HG02884 (cell line): ENCODE data around the gene KLHL2.
A peak's percentile ranks its signal among the peaks of the same experiment; 100 is the strongest.
"Not testable (repeated sequence)": the region's sequence is repeated elsewhere in the genome, so short reads cannot be mapped to it uniquely, and the experiment has no call there.

Source experiments
- ATAC-seq: cut with Tn5 transposase; IDR thresholded peaks from one replicate; pipeline ENCODE4 v1.9.1; 2021; ENCODE audit warnings: mild to moderate bottlenecking, moderate library complexity; ENCODE audit not compliant: unreplicated experiment

Gene KLHL2

GRCh38 chr4:165207431-165208220, at the start of gene KLHL2:
KLHL2 (plus strand) TSS chr4:165207561; CDS start chr4:165207877, 316 bp downstream.
- ATAC-seq, result peak; percentile 84

GRCh38 chr4:165158762-165159161, 48.6 kb upstream of the KLHL2 start:
- no peak for ATAC-seq

GRCh38 chr4:165164257-165164656, 43.1 kb upstream of the KLHL2 start:
- no peak for ATAC-seq

- ATAC-seq, result not testable (repeated sequence)
Observed at GRCh38 chr4:165166872-165167271, 40.5 kb upstream of the KLHL2 start.

GRCh38 chr4:165167650-165168049, 39.7 kb upstream of the KLHL2 start:
- ATAC-seq, result no peak

- no peak for ATAC-seq
Observed at GRCh38 chr4:165170819-165171218, 36.5 kb upstream of the KLHL2 start.

GRCh38 chr4:165175470-165175869, 31.9 kb upstream of the KLHL2 start:
- not testable (repeated sequence) for ATAC-seq

GRCh38 chr4:165175879-165176278, 31.5 kb upstream of the KLHL2 start:
- no peak for ATAC-seq

- ATAC-seq, result peak; percentile 70
Observed at GRCh38 chr4:165177725-165178666, 29.4 kb upstream of the KLHL2 start.

GRCh38 chr4:165184220-165184619, 23.1 kb upstream of the KLHL2 start:
- ATAC-seq, result no peak

GRCh38 chr4:165184998-165185397, 22.4 kb upstream of the KLHL2 start:
- ATAC-seq, result not testable (repeated sequence)

GRCh38 chr4:165185448-165185847, 21.9 kb upstream of the KLHL2 start:
- no peak for ATAC-seq

- no peak for ATAC-seq
Observed at GRCh38 chr4:165190591-165191347, 16.6 kb upstream of the KLHL2 start.

- no peak for ATAC-seq
Observed at GRCh38 chr4:165191348-165191656, 16.1 kb upstream of the KLHL2 start.

- no peak for ATAC-seq
Observed at GRCh38 chr4:165191814-165192499, 15.4 kb upstream of the KLHL2 start.

GRCh38 chr4:165192500-165192898, 14.9 kb upstream of the KLHL2 start:
- no peak for ATAC-seq

GRCh38 chr4:165192956-165193355, 14.4 kb upstream of the KLHL2 start:
- no peak for ATAC-seq

GRCh38 chr4:165194368-165194767, 13.0 kb upstream of the KLHL2 start:
- ATAC-seq, result no peak

GRCh38 chr4:165198329-165198728, 9.0 kb upstream of the KLHL2 start:
- no peak for ATAC-seq

- ATAC-seq, result no peak
Observed at GRCh38 chr4:165199286-165199685, 8.1 kb upstream of the KLHL2 start.

- no peak for ATAC-seq
Observed at GRCh38 chr4:165199722-165200121, 7.6 kb upstream of the KLHL2 start.
